Activated CD8-positive, alpha-beta memory T cell treated with anti-CD3 and anti-CD28 coated beads for 4 hours (primary cell): ENCODE data around the gene PHLDA2.

ENCODE experiments used
- DNase-seq, 2 donors: peaks; one replicate each; pipeline ENCODE4 v3.0.0-alpha.2; 2020; ENCODE audit warnings: low read depth in 2 of 2

PHLDA2 gene

GRCh38 chr11:2928605-2929530, at the start of gene PHLDA2:
TSS of gene PHLDA2 (minus strand) at chr11:2929420. CDS start at chr11:2929364, 56 bp downstream.
- DNase-seq = no peak

GRCh38 chr11:2977113-2977512, 47.9 kb upstream of the PHLDA2 start:
- DNase-seq = no peak

- no peak for DNase-seq
Observed at GRCh38 chr11:2976294-2977063, 47.3 kb upstream of the PHLDA2 start.

GRCh38 chr11:2975594-2975993, 46.4 kb upstream of the PHLDA2 start:
- DNase-seq = no peak

GRCh38 chr11:2974272-2974671, 45.1 kb upstream of the PHLDA2 start:
- no peak for DNase-seq

GRCh38 chr11:2968341-2968900, 39.2 kb upstream of the PHLDA2 start:
- no peak for DNase-seq

- no peak for DNase-seq
Observed at GRCh38 chr11:2964782-2965181, 35.6 kb upstream of the PHLDA2 start.

- DNase-seq = no peak
Observed at GRCh38 chr11:2963761-2964160, 34.5 kb upstream of the PHLDA2 start.

- no peak for DNase-seq
Observed at GRCh38 chr11:2963112-2963754, 34.0 kb upstream of the PHLDA2 start.

GRCh38 chr11:2961080-2961479, 31.9 kb upstream of the PHLDA2 start:
- no peak for DNase-seq

- DNase-seq = no peak
Observed at GRCh38 chr11:2960139-2960538, 30.9 kb upstream of the PHLDA2 start.

GRCh38 chr11:2958251-2958650, 29.0 kb upstream of the PHLDA2 start:
- DNase-seq = no peak

GRCh38 chr11:2955906-2956476, 26.8 kb upstream of the PHLDA2 start:
- no peak for DNase-seq

- no peak for DNase-seq
Observed at GRCh38 chr11:2954263-2954662, 25.0 kb upstream of the PHLDA2 start.

GRCh38 chr11:2952290-2952689, 23.1 kb upstream of the PHLDA2 start:
- no peak for DNase-seq

- no peak for DNase-seq
Observed at GRCh38 chr11:2951231-2952110, 22.3 kb upstream of the PHLDA2 start.

GRCh38 chr11:2950825-2951224, 21.6 kb upstream of the PHLDA2 start:
- no peak for DNase-seq

GRCh38 chr11:2949920-2950319, 20.7 kb upstream of the PHLDA2 start:
- no peak for DNase-seq

GRCh38 chr11:2947744-2948143, 18.5 kb upstream of the PHLDA2 start:
- DNase-seq = no peak

GRCh38 chr11:2945757-2946287, 16.6 kb upstream of the PHLDA2 start:
- DNase-seq = no peak
